ENCODE data around the gene SMIM31. TPM values are rescaled to one million over a fixed set of nuclear protein-coding genes. Genes with fewer than 3 reads are reported as not detected.

Gene SMIM31
- polyA plus RNA-seq, 1 donor (not counting 4 experiments of a cell fraction or from before 2014, with no cell fraction given): not detected

DNA sequence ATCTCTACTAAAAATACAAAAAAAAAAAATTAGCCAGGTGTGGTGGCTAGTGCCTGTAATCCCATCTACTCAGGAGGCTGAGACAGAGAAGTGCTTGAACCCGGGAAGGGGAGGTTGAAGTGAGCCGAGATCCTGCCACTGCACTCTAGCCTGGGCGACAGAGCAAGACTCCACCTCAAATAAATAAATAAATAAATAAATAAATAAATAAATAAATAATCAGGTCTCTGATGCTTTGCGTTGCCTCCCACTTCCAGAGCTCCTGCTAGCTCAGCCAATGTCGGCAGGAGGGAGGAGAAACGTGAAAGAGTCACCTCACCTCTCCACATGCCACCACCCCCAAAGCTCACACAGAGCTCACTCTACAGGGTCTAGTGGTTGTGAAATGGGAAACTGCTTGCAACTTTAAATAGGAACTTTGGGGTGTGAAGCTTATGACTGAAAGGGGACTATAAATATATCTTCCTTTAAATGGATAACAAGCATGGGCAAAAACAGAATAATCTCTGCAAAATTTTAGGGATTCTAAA is 7.9 kb downstream of the SMIM31 start:
- dilution Hi-C loops (cut with MboI; ENCODE audit: extremely low pct_ligation_motif_present, low sequenced_read_pairs): no loop called here

DNA sequence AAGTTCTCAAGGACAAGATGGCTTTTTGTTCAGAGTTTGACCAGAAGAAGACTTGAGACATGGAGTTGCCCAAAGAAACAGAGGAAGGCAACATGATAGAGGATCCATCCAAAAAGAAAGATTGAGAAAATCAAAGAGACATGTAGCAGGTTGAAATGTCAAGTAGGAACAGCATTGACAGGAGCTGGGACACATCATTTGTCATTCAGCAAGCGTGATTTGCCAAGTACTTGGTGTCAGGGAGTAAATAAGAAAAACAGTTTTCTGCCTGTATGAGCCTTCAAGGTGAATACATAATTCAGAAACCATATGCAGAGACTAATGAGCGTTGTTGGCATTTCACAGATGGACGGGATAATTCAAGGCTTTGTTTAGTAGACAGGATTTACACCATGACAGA is 11.2 kb downstream of the SMIM31 start:
- TF ChIP-seq EZH2 (IDR thresholded peaks at IDR 0.05; ENCODE audit: low read length): no peak
- TF ChIP-seq, protein P1, sequence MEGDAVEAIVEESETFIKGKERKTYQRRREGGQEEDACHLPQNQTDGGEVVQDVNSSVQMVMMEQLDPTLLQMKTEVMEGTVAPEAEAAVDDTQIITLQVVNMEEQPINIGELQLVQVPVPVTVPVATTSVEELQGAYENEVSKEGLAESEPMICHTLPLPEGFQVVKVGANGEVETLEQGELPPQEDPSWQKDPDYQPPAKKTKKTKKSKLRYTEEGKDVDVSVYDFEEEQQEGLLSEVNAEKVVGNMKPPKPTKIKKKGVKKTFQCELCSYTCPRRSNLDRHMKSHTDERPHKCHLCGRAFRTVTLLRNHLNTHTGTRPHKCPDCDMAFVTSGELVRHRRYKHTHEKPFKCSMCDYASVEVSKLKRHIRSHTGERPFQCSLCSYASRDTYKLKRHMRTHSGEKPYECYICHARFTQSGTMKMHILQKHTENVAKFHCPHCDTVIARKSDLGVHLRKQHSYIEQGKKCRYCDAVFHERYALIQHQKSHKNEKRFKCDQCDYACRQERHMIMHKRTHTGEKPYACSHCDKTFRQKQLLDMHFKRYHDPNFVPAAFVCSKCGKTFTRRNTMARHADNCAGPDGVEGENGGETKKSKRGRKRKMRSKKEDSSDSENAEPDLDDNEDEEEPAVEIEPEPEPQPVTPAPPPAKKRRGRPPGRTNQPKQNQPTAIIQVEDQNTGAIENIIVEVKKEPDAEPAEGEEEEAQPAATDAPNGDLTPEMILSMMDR (optimal IDR thresholded peaks at IDR 0.05 in 1 of 3, IDR thresholded peaks at IDR 0.05 in 1 of 3, conservative IDR thresholded peaks at IDR 0.05 in 1 of 3; ENCODE audit: extremely low read depth in 1 of 3, insufficient read depth in 2 of 3, low read length in 3 of 3): no peak
- no peak overlapping the region for H3K9ac ChIP-seq (ENCODE audit: control insufficient read depth, extremely low read depth, insufficient read depth, low read length)

More for the DNA sequence above, 7.9 kb downstream of the SMIM31 start:
- Histone ChIP-seq H3K36me3 (ENCODE audit: control insufficient read depth in 2 of 2, extremely low read depth in 1 of 2, insufficient read depth in 2 of 2, low read length in 2 of 2) (no peaks in the 10 kb centered on the region), H3K9me1 (ENCODE audit: control insufficient read depth, extremely low read depth, insufficient read depth, low read length) (no peaks in the 10 kb centered on the region), H3K4me2 (ENCODE audit: control insufficient read depth, extremely low read depth, insufficient read depth, low read depth, low read length) (no peak overlapping the region), H4K20me1 (ENCODE audit: control insufficient read depth, extremely low read depth, insufficient read depth, low read length) (no peaks in the 10 kb centered on the region), H3K4me1 (ENCODE audit: control insufficient read depth, extremely low read depth, insufficient read depth, low read length) (no peaks in the 10 kb centered on the region), H3K9ac (ENCODE audit: control insufficient read depth, extremely low read depth, insufficient read depth, low read length) (no peak overlapping the region), H3K9me3 (ENCODE audit: control insufficient read depth, low read depth, low read length) (no peaks in the 10 kb centered on the region), H3K27me3 (ENCODE audit: control insufficient read depth, extremely low read depth, insufficient read depth, low read length) (peaks cover under 1% of the 10 kb centered on the region), H3K79me2 (ENCODE audit: control insufficient read depth, insufficient read depth, low read length) (no peaks in the 10 kb centered on the region), H3K27ac (ENCODE audit: control insufficient read depth, insufficient read depth, low read length) (no peak overlapping the region), H2AFZ (ENCODE audit: control insufficient read depth, low read length) (no peak overlapping the region), H3K4me3 (ENCODE audit: control insufficient read depth in 2 of 3, extremely low read depth in 1 of 3, insufficient read depth in 2 of 3, low read depth in 1 of 3, low read length in 3 of 3) (no peak overlapping the region)
- FAIRE-seq (no peak), DNase-seq (ENCODE audit: low read depth, low spot score) (no peak)
- no peak for TF ChIP-seq EZH2 (IDR thresholded peaks at IDR 0.05; ENCODE audit: low read length)
- TF ChIP-seq, protein P1 (optimal IDR thresholded peaks at IDR 0.05 in 1 of 3, IDR thresholded peaks at IDR 0.05 in 1 of 3, conservative IDR thresholded peaks at IDR 0.05 in 1 of 3; ENCODE audit: extremely low read depth in 1 of 3, insufficient read depth in 2 of 3, low read length in 3 of 3): no peak

More for the DNA sequence above, 11.2 kb downstream of the SMIM31 start:
- Histone ChIP-seq H3K36me3 (ENCODE audit: control insufficient read depth in 2 of 2, extremely low read depth in 1 of 2, insufficient read depth in 2 of 2, low read length in 2 of 2) (no peaks in the 10 kb centered on the region), H2AFZ (ENCODE audit: control insufficient read depth, low read length) (no peak overlapping the region), H3K27me3 (ENCODE audit: control insufficient read depth, extremely low read depth, insufficient read depth, low read length) (peaks cover 3% of the 10 kb centered on the region), H3K4me2 (ENCODE audit: control insufficient read depth, extremely low read depth, insufficient read depth, low read depth, low read length) (no peak overlapping the region), H3K9me1 (ENCODE audit: control insufficient read depth, extremely low read depth, insufficient read depth, low read length) (no peaks in the 10 kb centered on the region), H4K20me1 (ENCODE audit: control insufficient read depth, extremely low read depth, insufficient read depth, low read length) (no peaks in the 10 kb centered on the region), H3K4me3 (ENCODE audit: control insufficient read depth in 2 of 3, extremely low read depth in 1 of 3, insufficient read depth in 2 of 3, low read depth in 1 of 3, low read length in 3 of 3) (no peak overlapping the region), H3K4me1 (ENCODE audit: control insufficient read depth, extremely low read depth, insufficient read depth, low read length) (no peaks in the 10 kb centered on the region), H3K79me2 (ENCODE audit: control insufficient read depth, insufficient read depth, low read length) (no peaks in the 10 kb centered on the region), H3K27ac (ENCODE audit: control insufficient read depth, insufficient read depth, low read length) (no peak overlapping the region), H3K9me3 (ENCODE audit: control insufficient read depth, low read depth, low read length) (no peaks in the 10 kb centered on the region)
- dilution Hi-C loops (cut with MboI; ENCODE audit: extremely low pct_ligation_motif_present, low sequenced_read_pairs): no loop called here
- no peak for FAIRE-seq
- DNase-seq (ENCODE audit: low read depth, low spot score): no peak

Data from keratinocyte (primary cell).